HG02943 (cell line): ENCODE measurements around the gene MRPL22.
"Not testable (repeated sequence)": the region's sequence is repeated elsewhere in the genome, so short reads cannot be mapped to it uniquely, and the experiment has no call there.

Experiments used
- ATAC-seq: cut with Tn5 transposase; IDR thresholded peaks from one replicate; pipeline ENCODE4 v1.9.1; 2021; ENCODE audit warnings: mild to moderate bottlenecking, low read depth, moderate library complexity; ENCODE audit not compliant: unreplicated experiment

Gene MRPL22

GRCh38 chr5:154939387-154939786 is 1.5 kb upstream of the MRPL22 start:
- not testable (repeated sequence) for ATAC-seq

- ATAC-seq = no peak
These were observed 500 bp upstream of the MRPL22 start for GRCh38 chr5:154940375-154940771.

GRCh38 chr5:154943527-154943926 is 2.7 kb downstream of the MRPL22 start:
- ATAC-seq = no peak

- ATAC-seq = no peak
These were observed 3.8 kb downstream of the MRPL22 start for GRCh38 chr5:154944716-154945115.

- no peak for ATAC-seq
These were observed 4.9 kb downstream of the MRPL22 start for GRCh38 chr5:154945695-154946301.

- ATAC-seq = no peak
These were observed 6.9 kb downstream of the MRPL22 start for GRCh38 chr5:154947778-154948177.

GRCh38 chr5:154948313-154948712 is 7.4 kb downstream of the MRPL22 start:
- ATAC-seq = no peak

- no peak for ATAC-seq
These were observed 8.9 kb downstream of the MRPL22 start for GRCh38 chr5:154949781-154950180.

GRCh38 chr5:154956712-154957111 is 15.8 kb downstream of the MRPL22 start:
- no peak for ATAC-seq

GRCh38 chr5:154962494-154962893 is 21.6 kb downstream of the MRPL22 start:
- ATAC-seq = no peak

GRCh38 chr5:154966081-154966841 is 25.4 kb downstream of the MRPL22 start:
- ATAC-seq = no peak

GRCh38 chr5:154966874-154967273 is 26.0 kb downstream of the MRPL22 start:
- ATAC-seq = no peak

- no peak for ATAC-seq
These were observed 26.6 kb downstream of the MRPL22 start for GRCh38 chr5:154967421-154968024.

GRCh38 chr5:154968953-154969352 is 28.1 kb downstream of the MRPL22 start:
- ATAC-seq = no peak

- ATAC-seq = no peak
These were observed 29.9 kb downstream of the MRPL22 start for GRCh38 chr5:154970759-154971158.

GRCh38 chr5:154971501-154971900 is 30.6 kb downstream of the MRPL22 start:
- ATAC-seq = no peak

GRCh38 chr5:154972476-154973080 is 31.7 kb downstream of the MRPL22 start:
- no peak for ATAC-seq

GRCh38 chr5:154976082-154976481 is 35.2 kb downstream of the MRPL22 start:
- not testable (repeated sequence) for ATAC-seq

- ATAC-seq = no peak
These were observed 36.5 kb downstream of the MRPL22 start for GRCh38 chr5:154977409-154977808.

- not testable (repeated sequence) for ATAC-seq
These were observed 37.4 kb downstream of the MRPL22 start for GRCh38 chr5:154978294-154978693.

- no peak for ATAC-seq
These were observed 44.2 kb downstream of the MRPL22 start for GRCh38 chr5:154984946-154985516.
